Neural progenitor cell (in vitro differentiated cells): Measurements from ENCODE around the gene SEMA6A. TPM values are rescaled to one million over a fixed set of nuclear protein-coding genes. Genes with fewer than 3 reads are reported as not detected.
A peak's percentile ranks its signal among the peaks of the same experiment; 100 is the strongest.

Experiments used
- DNase-seq: peaks from one replicate; pipeline ENCODE4 v3.0.0-alpha.2; 2016; ENCODE audit warnings: low spot score
- H2AFZ ChIP-seq: fragments of 200-600 bp; sonication (generic); replicated peaks from 2 replicates; pipeline ENCODE4 v1.6.1; 2016; ENCODE audit warnings: antibody characterized with exemption
- H3F3A ChIP-seq: fragments of 200-600 bp; sonication (generic); 2 replicates; pipeline ENCODE4 v1.6.1; 2016; ENCODE audit warnings: antibody characterized with exemption, low read depth
- H3K27ac ChIP-seq: fragments of 200-600 bp; sonication (generic); 2 replicates; pipeline ENCODE4 v1.5.1; 2016; ENCODE audit warnings: mild to moderate bottlenecking
- H3K27me3 ChIP-seq: fragments of 200-600 bp; sonication (generic); 2 replicates; pipeline ENCODE4 v1.6.1; 2016; ENCODE audit warnings: mild to moderate bottlenecking, moderate library complexity
- H3K36me3 ChIP-seq: fragments of 200-600 bp; sonication (generic); 2 replicates; pipeline ENCODE4 v1.5.1; 2016
- H3K4me1 ChIP-seq: fragments of 200-600 bp; sonication (generic); 2 replicates; pipeline ENCODE4 v1.6.1; 2016; ENCODE audit warnings: mixed run types
- H3K4me2 ChIP-seq: fragments of 200-600 bp; sonication (generic); 2 replicates; pipeline ENCODE4 v1.6.1; 2016
- H3K4me3 ChIP-seq: fragments of 200-600 bp; sonication (generic); 2 replicates; pipeline ENCODE4 v1.5.1; 2016
- H3K79me2 ChIP-seq: fragments of 200-600 bp; sonication (generic); 2 replicates; pipeline ENCODE4 v1.6.1; 2016; ENCODE audit warnings: low read depth
- H3K9ac ChIP-seq: fragments of 200-600 bp; sonication (generic); 2 replicates; pipeline ENCODE4 v1.6.1; 2016
- H3K9me3 ChIP-seq: fragments of 200-600 bp; sonication (generic); 2 replicates; pipeline ENCODE4 v1.5.1; 2016; ENCODE audit warnings: low read depth
- H4K20me1 ChIP-seq: fragments of 200-600 bp; sonication (generic); 2 replicates; pipeline ENCODE4 v1.6.1; 2016; ENCODE audit warnings: low read depth
- H3K27ac Mint-ChIP-seq: 3 replicates; pipeline ENCODE4 v1.8.0; 2021; ENCODE audit warnings: mixed read lengths
- H3K27me3 Mint-ChIP-seq: 2 replicates; pipeline ENCODE4 v1.8.0; 2022; ENCODE audit warnings: low read depth, mild to moderate bottlenecking, inconsistent platforms, moderate library complexity, mixed read lengths; ENCODE audit not compliant: insufficient read depth
- H3K36me3 Mint-ChIP-seq: 3 replicates; pipeline ENCODE4 v1.8.0; 2021; ENCODE audit warnings: mixed read lengths
- H3K4me1 Mint-ChIP-seq: 3 replicates; pipeline ENCODE4 v1.8.0; 2021; ENCODE audit warnings: mixed read lengths
- H3K4me3 Mint-ChIP-seq: 3 replicates; pipeline ENCODE4 v1.8.0; 2021; ENCODE audit warnings: mild to moderate bottlenecking, moderate library complexity, mixed read lengths
- H3K9me3 Mint-ChIP-seq: 3 replicates; pipeline ENCODE4 v1.8.0; 2020; ENCODE audit warnings: mixed read lengths
- CTCF ChIP-seq: fragments of 200-600 bp; sonication (generic); IDR thresholded peaks from 2 replicates; pipeline ENCODE4 v1.5.1; 2017; ENCODE audit warnings: antibody characterized with exemption, mild to moderate bottlenecking
- EZH2 ChIP-seq: fragments of 200-600 bp; sonication (generic); IDR thresholded peaks from 2 replicates; pipeline ENCODE4 v1.6.1; 2017; ENCODE audit warnings: antibody characterized with exemption, mild to moderate bottlenecking, moderate library complexity
- EZH2phosphoT487 ChIP-seq: fragments of 200-600 bp; sonication (generic); IDR thresholded peaks from 2 replicates; pipeline ENCODE4 v1.6.1; 2017; ENCODE audit warnings: antibody characterized with exemption
- total RNA-seq: library from RNA; depleted of rRNA; stranded (reverse); fragments of >200 nt; gene quantifications from 2 replicates; pipeline ENCODE4 v1.2.3, GENCODE V29; 2015; ENCODE audit warnings: low replicate concordance

SEMA6A gene
- total RNA-seq, 1 donor from 2014 or later, result 86.4 TPM

DNA sequence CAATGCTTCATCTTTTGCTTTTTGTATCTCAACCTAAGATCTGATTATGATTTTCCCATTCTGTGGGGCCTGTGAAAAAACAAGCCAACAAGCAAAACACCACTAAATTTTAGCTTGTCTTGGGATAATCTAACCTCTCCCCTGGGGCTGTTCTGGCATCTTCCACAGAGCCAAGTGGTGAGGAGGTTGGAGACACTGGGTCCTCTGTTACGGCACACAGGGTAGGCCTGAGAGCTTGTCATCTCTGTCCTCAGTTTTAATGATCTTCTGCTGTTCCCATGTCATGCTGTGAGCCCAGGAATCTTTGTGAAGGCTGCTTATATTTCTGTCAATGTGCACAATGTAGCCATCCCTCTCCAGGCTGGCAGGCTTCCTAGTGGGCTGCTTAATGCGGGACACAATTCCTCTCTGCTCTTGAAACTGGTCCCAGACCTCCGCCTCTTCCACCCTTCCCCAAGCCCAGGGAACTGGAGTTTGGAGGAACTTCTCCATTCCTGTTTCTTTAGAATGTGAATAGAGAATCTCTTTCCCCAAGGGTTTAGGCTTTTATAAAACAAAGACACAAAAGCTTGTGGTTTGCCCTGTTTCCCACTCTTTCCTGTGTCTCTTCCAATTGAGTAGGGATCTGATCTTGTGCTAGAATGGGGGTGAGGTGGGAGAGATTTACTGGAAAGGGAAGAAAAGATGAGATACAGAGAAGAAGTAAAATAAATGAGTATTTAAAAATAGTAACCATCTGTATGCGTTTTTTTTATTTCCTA lies 30.9 kb upstream of the SEMA6A start:
- Histone ChIP-seq H3K4me2 (no peak overlapping the region), H3K27ac (no peak overlapping the region), H3K79me2 (no peaks in the 10 kb centered on the region), H3K27me3 (no peaks in the 10 kb centered on the region), H3K36me3 (no peaks in the 10 kb centered on the region), H3K9me3 (no peaks in the 10 kb centered on the region), H3F3A (no peaks in the 10 kb centered on the region), H2AFZ (peak overlapping the region; percentile 32), H3K9ac (no peak overlapping the region), H3K4me1 (peaks cover 16% of the 10 kb centered on the region), H3K4me3 (no peak overlapping the region), H4K20me1 (no peaks in the 10 kb centered on the region)
- H3K9me3 Mint-ChIP-seq, result peaks cover 2% of the 10 kb centered on the region
- H3K27ac Mint-ChIP-seq, result no peak overlapping the region
- H3K36me3 Mint-ChIP-seq, result peaks cover 3% of the 10 kb centered on the region
- no peak for DNase-seq
- H3K4me3 Mint-ChIP-seq, result no peak overlapping the region
- TF ChIP-seq EZH2, result no peak
- TF ChIP-seq CTCF, result no peak
- no peak for TF ChIP-seq EZH2phosphoT487
- H3K4me1 Mint-ChIP-seq, result peaks cover 9% of the 10 kb centered on the region
- H3K27me3 Mint-ChIP-seq, result peaks cover 2% of the 10 kb centered on the region

DNA sequence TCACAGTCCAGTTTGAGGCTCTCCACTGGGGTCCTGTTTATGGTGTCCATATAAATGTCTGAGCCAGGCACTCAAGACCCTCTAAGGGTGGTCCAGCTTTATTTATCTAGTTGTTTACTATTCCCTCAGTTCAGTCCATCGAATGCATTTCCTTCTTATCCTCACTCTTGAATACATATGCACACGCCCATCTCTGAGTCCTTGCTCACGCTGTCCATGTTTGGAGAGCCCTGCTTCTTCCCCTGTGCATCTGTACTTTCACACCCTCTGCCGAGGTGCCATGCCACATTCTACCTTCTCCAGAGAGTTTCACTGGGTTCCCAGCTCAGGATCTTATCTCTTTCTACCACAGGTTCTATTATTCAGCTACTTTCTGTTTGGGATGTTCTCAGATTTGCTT lies 30.2 kb upstream of the SEMA6A start:
- Histone ChIP-seq H3K9ac (no peak overlapping the region), H3K4me3 (no peak overlapping the region), H4K20me1 (no peaks in the 10 kb centered on the region), H3K36me3 (no peaks in the 10 kb centered on the region), H3K9me3 (no peaks in the 10 kb centered on the region), H3K4me2 (no peak overlapping the region), H3F3A (no peaks in the 10 kb centered on the region), H3K79me2 (no peaks in the 10 kb centered on the region), H3K27me3 (no peaks in the 10 kb centered on the region), H3K27ac (no peak overlapping the region), H3K4me1 (peaks cover 16% of the 10 kb centered on the region), H2AFZ (no peak overlapping the region)
- Mint-ChIP-seq H3K4me3 (no peak overlapping the region), H3K9me3 (peaks cover 2% of the 10 kb centered on the region), H3K27me3 (peaks cover 2% of the 10 kb centered on the region), H3K27ac (peak overlapping the region; percentile 18), H3K36me3 (peaks cover 3% of the 10 kb centered on the region), H3K4me1 (peaks cover 9% of the 10 kb centered on the region)
- TF ChIP-seq CTCF, result no peak
- no peak for TF ChIP-seq EZH2phosphoT487
- TF ChIP-seq EZH2, result no peak
- no peak for DNase-seq

- no peak overlapping the region for H3K27ac ChIP-seq
- Mint-ChIP-seq H3K36me3 (no peaks in the 10 kb centered on the region), H3K4me1 (peaks cover 9% of the 10 kb centered on the region), H3K27me3 (no peaks in the 10 kb centered on the region), H3K4me3 (no peak overlapping the region), H3K27ac (no peak overlapping the region), H3K9me3 (no peaks in the 10 kb centered on the region)
- H3K4me1 ChIP-seq, result peaks cover 15% of the 10 kb centered on the region
- H3K27me3 ChIP-seq, result no peaks in the 10 kb centered on the region
- H3K4me3 ChIP-seq, result no peak overlapping the region
- H3K79me2 ChIP-seq, result no peaks in the 10 kb centered on the region
- no peak for TF ChIP-seq CTCF
- no peak for TF ChIP-seq EZH2
- no peak for TF ChIP-seq EZH2phosphoT487
- H3K36me3 ChIP-seq, result no peaks in the 10 kb centered on the region
- no peaks in the 10 kb centered on the region for H4K20me1 ChIP-seq
- H3K9me3 ChIP-seq, result no peaks in the 10 kb centered on the region
- peak overlapping the region; percentile 15 for H2AFZ ChIP-seq
- DNase-seq, result no peak
- no peak overlapping the region for H3K9ac ChIP-seq
- no peaks in the 10 kb centered on the region for H3F3A ChIP-seq
- no peak overlapping the region for H3K4me2 ChIP-seq
These were observed 26.3 kb upstream of the SEMA6A start for GRCh38 chr5:116600876-116601275.
